Mucosa of descending colon (tissue), 3 donors: ENCODE data around the gene FOSL1. TPM values are rescaled to one million over a fixed set of nuclear protein-coding genes. Genes with fewer than 3 reads are reported as not detected.
A peak's percentile ranks its signal among the peaks of the same experiment; 100 is the strongest.
"Not testable (repeated sequence)": the region's sequence is repeated elsewhere in the genome, so short reads cannot be mapped to it uniquely, and the experiment has no call there.

ENCODE experiments used
- ATAC-seq: fragments of 200-7000 bp; cut with Tn5 transposase; one replicate; pipeline ENCODE4 v1.9.1; 2020; ENCODE audit warnings: mild to moderate bottlenecking, moderate library complexity
- DNase-seq, 3 donors: peaks; one replicate each; pipeline ENCODE4 v3.0.0-alpha.2; 2020
- H3K36me3 ChIP-seq: fragments of 200-600 bp; one replicate; pipeline ENCODE4 v1.8.0; 2021; ENCODE audit warnings: low read depth, mild to moderate bottlenecking
- H3K4me1 ChIP-seq: fragments of 200-600 bp; one replicate; pipeline ENCODE4 v1.8.0; 2021; ENCODE audit warnings: low read depth, mild to moderate bottlenecking
- H3K4me3 ChIP-seq: fragments of 200-600 bp; one replicate; pipeline ENCODE4 v1.8.0; 2021; ENCODE audit warnings: mild to moderate bottlenecking
- H3K9me3 ChIP-seq: fragments of 200-600 bp; one replicate; pipeline ENCODE4 v1.8.0; 2021; ENCODE audit warnings: mild to moderate bottlenecking
- CTCF ChIP-seq: fragments of 200-600 bp; IDR thresholded peaks from one replicate; pipeline ENCODE4 v1.8.0; 2022; ENCODE audit warnings: antibody characterized with exemption, mild to moderate bottlenecking
- intact Hi-C, 2 donors: fragments of 100-400 bp; cut with DNase I in 1 of 2; cut with micrococcal nuclease in 1 of 2; formaldehyde crosslinking; loops; one replicate each; pipeline versions ENCODE4 v1.11.0 to v1.11.1; 2022; cut with DNase I, micrococcal nuclease
- total RNA-seq, 3 donors: library from RNA; stranded (reverse); fragmentation: NEBNext Ultra II Directional in 2 of 3; extraction: Animal tissue kit (Norgen Biotek cat#: 25700) in 2 of 3; gene quantifications; one replicate each; pipeline versions ENCODE4 v1.2.1 to v1.2.4, GENCODE V29; 2021 to 2023
- donor health status: DM: no; HTN: no; CAD: no; lungs with moderate emphysema.
- donor health status: DM: no; HTN: no; CAD: no.
- donor health status: DM: no; HTN: yes; CAD: no.

The FOSL1 gene
- total RNA-seq, 3 donors from 2014 or later: 1.2 to 1.6 (median 1.2) TPM

- no peak for ATAC-seq
- Histone ChIP-seq H3K4me1 (peaks cover 18% of the 10 kb centered on the region), H3K4me3 (no peak overlapping the region), H3K9me3 (no peaks in the 10 kb centered on the region), H3K36me3 (no peaks in the 10 kb centered on the region)
- DNase-seq: peak in 2 of 3 donors; percentile 61 to 86
- TF ChIP-seq CTCF: no peak
- intact Hi-C loops: no loop called here
These were observed 6.1 kb downstream of the FOSL1 start for GRCh38 chr11:65894034-65894591.

- DNase-seq (peak in 1 of 3 donors; percentile 33), ATAC-seq (no peak)
- Histone ChIP-seq H3K4me1 (peaks cover 22% of the 10 kb centered on the region), H3K4me3 (no peak overlapping the region), H3K36me3 (no peaks in the 10 kb centered on the region), H3K9me3 (no peaks in the 10 kb centered on the region)
- no peak for TF ChIP-seq CTCF
- intact Hi-C loops: no loop called here
These were observed 7.4 kb downstream of the FOSL1 start for GRCh38 chr11:65892661-65893317.

GRCh38 chr11:65892137-65892540 is 8.0 kb downstream of the FOSL1 start:
- H3K36me3 ChIP-seq, H3K9me3 ChIP-seq, H3K4me3 ChIP-seq, intact Hi-C loops, ATAC-seq: not testable (repeated sequence)
- H3K4me1 ChIP-seq: peaks cover 29% of the 10 kb centered on the region
- peak in 1 of 3 donors; percentile 31 for DNase-seq

GRCh38 chr11:65891219-65892136 is 8.7 kb downstream of the FOSL1 start:
- intact Hi-C loops: no loop called here
- H3K36me3 ChIP-seq: no peaks in the 10 kb centered on the region
- ATAC-seq: no peak
- H3K9me3 ChIP-seq: no peaks in the 10 kb centered on the region
- peak overlapping the region; percentile 30 for H3K4me3 ChIP-seq
- peaks cover 31% of the 10 kb centered on the region for H3K4me1 ChIP-seq
- DNase-seq: peak in 2 of 3 donors; percentile 55 to 71
- TF ChIP-seq CTCF: no peak

GRCh38 chr11:65890324-65891218 is 9.6 kb downstream of the FOSL1 start, which contains the start of gene CCDC85B:
CCDC85B (plus strand) TSS chr11:65890673; CDS start chr11:65890784, 111 bp downstream.
- H3K9me3 ChIP-seq: no peaks in the 10 kb centered on the region
- DNase-seq (peak; percentile 99), ATAC-seq (peak; percentile 85)
- TF ChIP-seq CTCF: no peak
- H3K36me3 ChIP-seq: no peaks in the 10 kb centered on the region
- H3K4me1 ChIP-seq: peaks cover 31% of the 10 kb centered on the region
- intact Hi-C loops: no loop called here
- H3K4me3 ChIP-seq: peak within 1 kb of the TSS; percentile 30
